CD4-positive, alpha-beta T cell treated with Interleukin-21 for 1 hour (primary cell): ENCODE results near the gene ITIH3.

Experiments
- DNase-seq: peaks from one replicate; pipeline ENCODE4 v3.0.0-alpha.2; 2020

Gene ITIH3

DNA sequence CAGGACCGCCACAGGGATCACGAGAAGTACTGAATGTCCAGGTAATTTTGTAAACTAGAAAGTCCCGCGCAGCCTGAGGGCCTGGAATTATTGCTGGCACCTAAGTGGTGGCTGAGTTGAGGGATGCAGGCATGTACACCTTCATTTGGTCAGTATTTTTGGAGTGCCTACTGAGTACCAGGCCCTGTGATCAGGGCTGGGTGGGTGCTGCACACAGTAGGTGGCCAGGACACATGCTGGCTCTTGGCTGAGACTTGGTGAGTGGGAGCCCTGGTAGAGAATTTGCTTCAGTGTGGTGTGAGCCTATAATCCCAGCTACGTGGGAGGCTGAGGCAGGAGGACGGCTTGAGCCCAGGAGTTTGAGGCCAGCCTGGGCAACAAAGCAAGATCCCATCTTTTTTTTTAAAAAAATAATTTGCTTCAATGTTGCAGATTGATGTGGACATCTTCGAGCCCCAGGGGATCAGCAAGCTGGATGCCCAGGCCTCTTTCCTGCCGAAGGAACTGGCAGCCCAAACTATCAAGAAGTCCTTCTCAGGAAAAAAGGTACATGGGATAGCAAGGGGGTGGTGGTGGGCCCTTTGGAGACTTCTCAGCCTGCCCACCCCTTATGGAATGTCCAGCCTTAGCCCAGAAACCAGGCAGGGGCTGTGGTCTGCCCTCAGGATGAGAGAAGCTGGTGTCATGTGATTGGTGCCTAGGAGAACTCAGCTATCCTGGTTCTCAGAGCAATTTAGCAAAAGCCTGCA, 14.6 kb upstream of the ITIH3 start:
- DNase-seq = no peak

DNA sequence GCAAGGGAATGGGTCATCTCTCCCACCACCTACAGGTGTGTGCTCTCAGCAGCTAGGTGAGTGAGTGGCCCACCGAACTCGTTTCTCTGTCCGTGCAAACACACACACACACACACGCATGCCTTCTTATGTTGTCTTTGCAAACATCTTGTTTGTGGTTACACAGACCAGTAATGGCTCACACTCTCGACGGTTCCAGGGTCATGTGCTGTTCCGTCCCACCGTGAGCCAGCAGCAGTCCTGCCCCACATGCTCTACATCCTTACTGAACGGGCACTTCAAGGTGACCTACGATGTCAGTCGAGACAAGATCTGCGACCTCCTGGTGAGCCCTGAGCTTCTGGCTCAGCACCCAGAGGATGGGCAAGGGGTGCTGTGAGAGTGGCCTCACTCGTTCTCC, 12.9 kb upstream of the ITIH3 start:
- DNase-seq = no peak

DNA sequence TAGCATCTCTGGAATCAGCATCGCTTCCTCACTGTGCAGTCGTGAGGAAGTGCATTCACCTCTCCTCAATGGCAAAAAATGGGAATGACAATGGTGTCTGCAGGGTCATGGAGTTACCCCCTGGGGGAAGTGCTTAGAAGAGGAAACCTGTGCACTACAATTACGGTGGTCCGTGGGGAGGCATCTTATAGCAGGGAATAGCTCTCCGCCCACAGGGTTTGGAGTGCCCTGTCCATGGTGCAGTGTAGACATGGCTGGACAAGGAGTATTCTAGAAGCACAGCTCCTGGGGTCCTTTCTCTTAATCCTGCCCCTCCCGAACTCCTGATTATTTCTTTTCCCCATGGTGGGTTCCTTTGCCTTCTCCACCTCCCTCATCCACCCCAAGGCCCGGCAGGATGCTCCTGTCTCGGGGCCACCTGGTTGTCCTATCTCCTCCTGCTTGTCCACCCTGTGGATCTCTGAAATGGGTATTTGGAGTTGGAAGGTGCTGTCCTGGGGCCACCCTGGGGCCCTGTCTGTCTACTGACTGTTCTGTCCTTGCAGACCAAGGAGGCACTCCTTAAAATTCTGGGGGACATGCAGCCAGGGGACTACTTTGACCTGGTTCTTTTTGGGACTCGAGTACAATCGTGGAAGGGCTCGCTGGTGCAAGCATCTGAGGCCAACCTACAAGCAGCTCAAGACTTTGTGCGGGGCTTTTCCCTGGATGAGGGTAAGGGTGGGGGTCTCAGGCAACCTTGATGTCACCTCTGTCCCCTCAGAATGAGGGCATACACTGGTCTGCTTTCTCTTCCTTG, 12.0 kb upstream of the ITIH3 start:
- DNase-seq = no peak

DNA sequence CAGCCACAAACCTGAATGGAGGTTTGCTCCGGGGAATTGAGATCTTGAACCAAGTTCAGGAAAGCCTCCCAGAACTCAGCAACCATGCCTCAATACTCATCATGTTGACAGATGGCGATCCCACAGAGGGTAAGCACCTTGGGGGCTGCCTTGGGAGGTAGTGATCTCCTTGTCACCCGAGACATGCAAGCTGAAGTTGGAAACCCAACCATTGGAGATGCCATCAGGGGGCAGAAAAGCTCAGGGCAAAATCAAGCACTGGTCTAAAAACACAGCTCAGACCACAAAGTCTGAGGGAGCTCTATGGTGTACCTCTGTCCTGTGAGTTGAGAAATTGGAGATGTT, 11.4 kb upstream of the ITIH3 start:
- no peak for DNase-seq

DNA sequence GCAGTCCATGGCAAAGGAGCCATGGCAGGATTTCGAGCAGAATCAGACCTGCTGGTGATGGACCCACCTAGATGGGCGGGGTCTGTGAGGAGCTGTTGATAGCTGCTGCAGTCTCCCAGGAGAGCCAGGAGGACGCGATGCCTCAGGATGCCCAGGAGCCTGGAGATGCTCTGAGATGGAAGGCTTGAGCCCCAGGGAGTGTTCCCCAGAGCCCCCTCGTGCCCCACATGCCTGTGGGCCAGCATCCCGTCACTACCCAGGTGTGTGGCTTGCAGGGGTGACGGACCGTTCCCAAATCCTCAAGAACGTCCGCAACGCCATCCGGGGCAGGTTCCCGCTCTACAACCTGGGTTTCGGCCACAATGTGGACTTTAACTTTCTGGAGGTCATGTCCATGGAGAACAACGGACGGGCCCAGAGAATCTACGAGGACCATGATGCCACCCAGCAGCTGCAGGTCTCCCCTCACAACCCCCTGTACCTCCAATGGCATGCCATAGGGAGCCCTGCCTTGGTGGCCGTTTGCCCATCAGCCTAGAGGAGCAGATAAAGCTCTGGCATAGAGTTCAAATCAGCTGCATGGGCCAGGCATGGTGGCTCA, 10.5 kb upstream of the ITIH3 start:
- no peak for DNase-seq

DNA sequence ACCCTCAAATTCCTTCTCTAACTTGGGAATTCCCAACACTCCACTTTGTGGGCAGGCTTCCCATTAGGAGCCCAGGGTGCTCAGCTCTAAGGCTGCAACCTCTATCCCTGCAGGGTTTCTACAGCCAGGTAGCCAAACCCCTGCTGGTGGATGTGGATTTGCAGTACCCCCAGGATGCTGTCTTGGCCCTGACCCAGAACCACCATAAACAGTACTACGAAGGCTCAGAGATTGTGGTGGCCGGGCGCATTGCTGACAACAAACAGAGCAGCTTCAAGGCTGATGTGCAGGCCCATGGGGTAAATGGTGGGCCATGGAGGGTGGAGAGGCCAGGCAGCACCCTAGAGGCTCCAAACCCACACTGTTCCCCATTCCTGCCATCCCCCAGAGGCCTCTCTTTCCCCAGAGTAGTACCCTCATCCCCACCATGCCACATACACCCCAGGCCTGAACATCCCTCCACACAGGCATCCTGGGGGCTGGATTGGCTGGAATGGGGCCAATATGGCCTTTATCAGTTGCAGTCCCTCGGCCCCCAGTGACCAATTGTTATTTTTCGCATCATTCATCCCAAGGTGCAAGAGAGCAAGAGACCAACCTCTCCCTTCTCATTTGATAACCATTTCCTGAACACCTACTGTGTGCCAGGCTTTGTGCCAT, 9.5 kb upstream of the ITIH3 start:
- DNase-seq = no peak

DNA sequence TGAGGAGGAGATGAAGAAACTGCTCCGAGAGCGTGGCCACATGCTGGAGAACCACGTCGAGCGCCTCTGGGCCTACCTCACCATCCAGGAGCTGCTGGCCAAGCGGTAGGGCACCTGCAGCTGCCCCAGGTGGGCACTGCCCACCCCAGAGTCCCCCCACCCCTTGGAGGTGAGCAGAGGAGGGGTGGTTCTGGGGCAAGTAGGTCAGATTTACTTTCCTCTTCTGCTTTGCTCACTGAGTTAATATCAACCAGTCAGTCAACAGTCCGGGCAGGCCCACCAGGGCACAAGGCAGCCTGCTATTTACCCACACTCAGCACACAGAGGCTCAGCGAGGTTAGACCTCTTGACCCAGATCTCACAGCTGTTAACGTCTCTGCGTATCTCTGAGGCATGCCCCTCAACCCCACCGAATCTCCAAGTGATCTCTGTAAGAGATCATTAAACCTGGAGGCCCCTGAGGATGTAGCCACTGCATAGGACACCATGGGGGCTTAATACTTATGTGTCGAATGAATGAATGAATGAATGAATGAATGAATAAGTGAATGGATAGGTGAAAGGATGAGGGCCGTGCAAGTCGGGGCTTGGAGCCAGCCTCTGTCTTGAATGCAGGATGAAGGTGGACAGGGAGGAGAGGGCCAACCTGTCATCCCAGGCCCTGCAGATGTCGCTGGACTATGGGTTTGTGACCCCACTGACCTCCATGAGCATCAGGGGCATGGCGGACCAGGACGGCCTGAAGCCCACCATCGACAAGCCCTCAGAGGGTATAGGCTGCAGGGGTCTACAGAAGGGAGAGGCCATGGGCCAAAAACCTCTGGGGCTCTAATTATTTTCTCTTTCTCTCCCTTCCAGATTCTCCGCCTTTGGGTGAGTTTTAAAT, 8.0 kb upstream of the ITIH3 start:
- no peak for DNase-seq

DNA sequence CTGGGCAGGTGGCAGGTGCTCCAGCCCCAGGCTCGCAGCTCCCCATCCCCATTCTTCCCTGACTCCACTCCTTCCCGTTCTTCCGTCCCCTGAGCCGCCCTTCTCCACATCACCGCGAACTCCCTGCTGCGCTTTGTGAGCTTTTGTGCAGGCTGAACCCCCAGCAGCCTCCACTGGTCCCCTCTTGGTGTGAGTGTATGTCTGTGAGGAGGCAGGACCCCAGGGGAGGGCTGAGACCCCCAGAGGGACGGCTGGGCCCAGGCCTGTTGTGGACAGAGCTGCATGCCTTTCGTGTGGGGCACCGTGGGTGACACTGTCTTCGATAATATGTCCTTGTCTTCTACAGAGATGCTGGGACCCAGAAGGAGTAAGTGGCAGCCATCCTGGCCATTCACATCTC, 7.3 kb upstream of the ITIH3 start:
- DNase-seq = no peak

DNA sequence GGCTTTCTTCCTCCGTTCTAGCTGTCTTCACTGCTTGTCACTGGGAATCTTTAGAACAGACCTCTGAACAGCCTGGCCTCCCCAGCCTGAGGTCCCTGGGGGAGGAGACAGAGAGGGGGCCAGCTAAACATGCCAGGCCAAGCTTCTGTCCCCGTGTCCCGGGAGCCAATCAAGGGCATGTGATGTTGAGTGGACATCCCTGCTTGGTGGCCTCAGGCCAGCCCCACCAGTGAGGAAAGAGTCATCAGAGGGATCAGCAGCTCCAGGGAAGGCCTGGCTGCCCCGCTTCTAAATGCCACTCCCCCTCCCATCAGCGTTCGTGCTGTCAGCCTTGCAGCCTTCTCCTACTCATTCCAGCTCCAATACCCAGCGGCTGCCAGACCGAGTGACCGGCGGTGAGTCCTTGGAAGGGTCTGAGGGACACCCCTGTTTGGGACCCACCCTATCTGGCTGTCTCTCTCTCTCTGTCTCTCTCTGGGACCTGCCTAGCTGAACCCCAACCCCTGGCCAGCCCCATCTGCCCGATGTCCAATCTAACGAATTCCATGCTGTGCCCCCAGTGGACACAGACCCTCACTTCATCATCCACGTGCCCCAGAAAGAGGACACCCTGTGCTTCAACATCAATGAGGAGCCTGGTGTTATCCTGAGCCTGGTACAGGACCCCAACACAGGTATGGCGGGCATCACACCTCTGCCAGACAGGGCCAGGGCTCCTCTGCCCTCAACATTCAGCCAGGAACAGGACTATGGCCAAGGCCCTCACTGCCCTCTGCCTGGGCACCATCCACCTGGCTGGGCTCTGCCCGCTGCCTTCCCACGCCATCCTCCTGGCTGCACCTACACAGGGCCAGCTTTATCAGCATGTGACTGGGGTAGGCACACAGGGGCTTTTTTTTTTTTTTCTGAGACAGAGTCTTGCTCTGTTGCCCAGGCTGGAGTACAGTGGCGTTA, 6.6 kb upstream of the ITIH3 start:
- DNase-seq = no peak

DNA sequence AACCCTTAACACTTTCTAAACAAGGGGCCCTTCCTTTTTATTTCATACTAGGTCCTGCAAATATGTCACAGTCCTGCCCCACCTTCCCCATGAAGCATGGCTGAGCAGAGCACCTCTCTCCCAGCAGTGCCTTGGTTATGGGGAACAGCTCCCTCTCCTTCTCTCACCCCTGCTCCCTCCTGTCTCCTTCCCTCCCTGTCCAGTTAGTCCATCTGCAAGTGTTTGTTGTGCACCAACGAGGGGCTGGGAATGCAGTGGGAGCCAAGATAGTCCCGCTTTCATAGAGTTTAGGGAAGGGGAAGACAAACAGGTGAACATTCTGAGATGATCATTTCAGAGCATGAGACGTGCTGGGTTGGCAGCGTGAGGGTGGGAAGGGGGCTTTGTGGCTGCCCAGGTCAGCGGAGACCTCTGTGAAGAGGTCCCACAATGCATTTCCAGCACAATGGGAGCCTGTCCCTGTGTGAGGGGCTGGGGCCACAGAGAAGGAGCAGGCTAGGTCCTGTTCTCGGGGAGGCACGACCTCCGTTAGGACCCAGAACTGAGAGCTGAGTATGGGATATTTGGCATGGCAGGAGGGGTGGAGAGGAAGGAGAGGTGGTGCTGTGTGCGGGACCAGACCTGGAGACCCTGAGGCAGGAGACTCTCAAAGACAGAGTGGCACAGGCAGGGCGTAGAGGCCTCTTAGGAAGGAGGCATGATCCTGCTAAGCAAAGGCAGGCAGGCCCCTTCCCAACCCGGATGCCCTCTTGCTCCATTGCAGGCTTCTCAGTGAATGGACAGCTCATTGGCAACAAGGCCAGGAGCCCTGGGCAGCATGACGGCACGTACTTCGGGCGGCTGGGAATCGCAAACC, 5.5 kb upstream of the ITIH3 start:
- DNase-seq = no peak

DNA sequence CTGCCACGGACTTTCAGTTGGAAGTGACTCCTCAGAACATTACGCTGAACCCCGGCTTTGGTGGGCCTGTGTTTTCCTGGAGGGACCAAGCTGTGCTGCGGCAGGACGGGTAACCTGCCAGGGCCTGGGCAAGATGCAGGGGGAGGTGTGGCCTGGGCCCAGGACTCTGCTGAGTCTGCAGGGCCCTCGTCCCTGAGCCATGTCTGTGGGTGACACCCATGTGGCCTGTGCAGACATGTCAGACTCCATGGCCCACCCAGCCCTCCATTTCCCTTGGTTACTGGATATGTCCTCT, 4.9 kb upstream of the ITIH3 start:
- DNase-seq = no peak

DNA sequence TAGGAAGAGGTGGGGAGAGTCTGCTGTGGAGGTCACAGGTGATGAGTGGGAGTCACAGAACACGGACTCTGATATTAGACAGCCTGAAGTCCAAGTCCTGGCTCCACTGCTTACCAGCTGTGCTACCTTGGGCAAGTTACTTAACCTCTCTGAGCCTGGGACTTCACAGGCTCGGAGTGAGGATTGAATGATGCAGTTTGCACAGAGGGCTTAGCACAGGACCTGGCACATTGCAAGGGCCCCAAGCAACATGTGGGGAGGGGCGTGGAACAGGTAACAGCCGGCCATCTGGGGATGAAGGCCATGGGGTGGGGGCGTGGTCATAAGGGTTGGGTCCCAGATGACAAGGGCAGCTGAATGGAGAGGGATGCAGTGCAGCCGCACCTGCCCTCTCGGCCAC, 4.3 kb upstream of the ITIH3 start:
- no peak for DNase-seq

DNA sequence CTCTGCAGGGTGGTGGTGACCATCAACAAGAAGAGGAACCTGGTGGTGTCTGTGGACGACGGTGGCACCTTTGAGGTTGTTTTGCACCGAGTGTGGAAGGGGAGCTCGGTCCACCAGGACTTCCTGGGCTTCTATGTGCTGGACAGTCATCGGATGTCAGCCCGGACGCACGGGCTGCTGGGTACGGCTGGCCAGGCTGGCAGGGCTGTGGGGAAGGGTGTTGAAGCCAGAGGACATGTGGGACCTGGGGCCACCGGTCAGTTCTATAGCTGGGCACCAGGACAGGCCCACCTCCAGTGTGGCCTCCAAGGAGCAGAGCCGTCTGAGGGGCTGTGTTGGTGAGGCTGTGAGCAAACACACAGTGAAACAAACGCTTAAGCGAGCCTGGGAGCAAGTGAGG, 3.9 kb upstream of the ITIH3 start:
- DNase-seq = no peak

DNA sequence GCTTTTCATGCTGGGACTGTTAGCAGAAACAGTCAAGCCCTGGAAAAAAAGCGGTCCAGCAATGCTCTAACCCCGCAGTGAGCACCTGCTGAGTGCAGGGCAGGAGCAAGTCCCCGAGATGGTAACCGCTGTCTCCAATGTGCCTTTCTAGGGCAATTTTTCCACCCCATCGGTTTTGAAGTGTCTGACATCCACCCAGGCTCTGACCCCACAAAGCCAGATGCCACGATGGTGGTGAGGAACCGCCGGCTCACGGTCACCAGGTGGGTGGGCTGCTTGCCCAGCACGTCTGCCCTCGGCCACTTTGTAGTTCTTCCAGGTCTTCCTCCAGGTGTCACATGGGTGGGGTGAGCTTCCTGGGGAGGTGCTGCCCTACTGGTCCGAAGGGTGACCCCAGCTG, 3.2 kb upstream of the ITIH3 start:
- DNase-seq = no peak

DNA sequence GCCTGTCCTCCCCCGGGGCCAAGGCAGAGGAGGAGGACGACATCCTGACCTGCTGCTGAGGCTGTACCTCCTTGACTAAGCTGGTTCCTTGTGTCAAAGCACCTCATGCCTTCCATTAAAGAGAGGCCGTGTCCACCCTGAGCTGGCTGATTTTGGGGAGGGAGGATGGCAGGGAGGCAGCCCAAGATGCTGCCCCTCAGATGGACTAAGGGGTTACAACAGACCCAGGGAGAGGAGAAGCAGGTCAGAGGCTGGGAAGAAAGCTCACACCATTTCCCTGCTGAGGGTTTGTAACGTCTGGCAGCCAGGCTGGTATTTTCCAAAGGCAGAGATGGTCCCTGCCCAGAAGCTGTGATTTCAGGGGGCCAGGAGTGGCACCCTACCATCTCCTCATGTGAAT, 2.7 kb upstream of the ITIH3 start:
- DNase-seq = no peak

DNA sequence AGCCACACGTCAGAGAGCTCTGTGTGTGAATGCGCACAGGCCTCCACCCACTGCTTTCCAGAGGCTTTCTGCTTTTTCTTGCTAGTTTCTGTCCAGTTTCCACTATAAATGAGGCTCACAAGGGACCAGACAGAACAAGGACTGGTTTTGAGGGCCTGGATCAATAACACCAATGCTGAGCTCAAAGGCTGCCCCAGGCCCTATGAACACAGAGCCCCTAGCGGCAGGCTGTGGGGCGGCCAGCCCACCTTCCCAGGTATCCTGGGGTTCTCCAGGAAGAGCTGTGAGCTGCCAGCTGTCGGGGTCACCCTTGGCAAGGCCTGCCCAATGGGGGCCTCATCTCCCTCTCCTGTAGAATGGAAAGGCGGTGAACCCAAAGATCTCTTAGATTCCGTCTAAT, 2.2 kb upstream of the ITIH3 start:
- no peak for DNase-seq

DNA sequence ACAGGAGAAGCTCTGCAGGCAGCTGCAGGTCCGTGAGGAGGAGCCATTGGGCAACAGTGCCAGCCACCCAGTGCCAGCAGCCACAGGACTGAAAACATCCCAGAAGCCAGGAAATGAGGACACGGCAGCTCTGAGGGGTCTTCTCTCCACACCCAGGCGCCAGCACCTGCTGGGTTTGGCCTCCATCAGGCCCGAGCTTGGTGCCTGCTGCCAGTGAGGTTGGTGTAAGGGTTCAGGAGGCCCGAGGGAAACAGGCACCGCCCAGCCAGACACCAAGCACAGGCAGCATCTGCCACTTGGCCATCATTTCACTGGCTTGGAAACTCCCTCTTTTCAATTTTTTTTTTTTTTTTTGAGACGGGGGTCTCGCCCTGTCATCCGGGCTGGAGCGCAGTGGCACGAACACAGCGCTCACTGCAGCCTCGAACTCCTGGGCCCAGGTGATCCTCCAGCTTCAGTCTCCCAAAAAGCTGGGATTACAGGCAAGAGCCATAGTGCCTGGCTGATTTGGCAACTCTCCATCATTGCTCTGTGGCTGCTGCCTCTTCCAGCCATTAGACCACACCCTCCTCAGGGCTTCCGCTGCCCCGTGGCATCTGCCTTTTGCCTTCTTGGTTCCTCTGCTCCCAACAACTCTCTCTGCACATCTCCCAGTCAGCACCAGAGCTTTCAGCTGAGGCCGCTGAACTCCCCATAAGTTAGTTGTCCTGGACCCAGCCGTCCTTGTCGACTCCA, 1.5 kb upstream of the ITIH3 start:
- no peak for DNase-seq

DNA sequence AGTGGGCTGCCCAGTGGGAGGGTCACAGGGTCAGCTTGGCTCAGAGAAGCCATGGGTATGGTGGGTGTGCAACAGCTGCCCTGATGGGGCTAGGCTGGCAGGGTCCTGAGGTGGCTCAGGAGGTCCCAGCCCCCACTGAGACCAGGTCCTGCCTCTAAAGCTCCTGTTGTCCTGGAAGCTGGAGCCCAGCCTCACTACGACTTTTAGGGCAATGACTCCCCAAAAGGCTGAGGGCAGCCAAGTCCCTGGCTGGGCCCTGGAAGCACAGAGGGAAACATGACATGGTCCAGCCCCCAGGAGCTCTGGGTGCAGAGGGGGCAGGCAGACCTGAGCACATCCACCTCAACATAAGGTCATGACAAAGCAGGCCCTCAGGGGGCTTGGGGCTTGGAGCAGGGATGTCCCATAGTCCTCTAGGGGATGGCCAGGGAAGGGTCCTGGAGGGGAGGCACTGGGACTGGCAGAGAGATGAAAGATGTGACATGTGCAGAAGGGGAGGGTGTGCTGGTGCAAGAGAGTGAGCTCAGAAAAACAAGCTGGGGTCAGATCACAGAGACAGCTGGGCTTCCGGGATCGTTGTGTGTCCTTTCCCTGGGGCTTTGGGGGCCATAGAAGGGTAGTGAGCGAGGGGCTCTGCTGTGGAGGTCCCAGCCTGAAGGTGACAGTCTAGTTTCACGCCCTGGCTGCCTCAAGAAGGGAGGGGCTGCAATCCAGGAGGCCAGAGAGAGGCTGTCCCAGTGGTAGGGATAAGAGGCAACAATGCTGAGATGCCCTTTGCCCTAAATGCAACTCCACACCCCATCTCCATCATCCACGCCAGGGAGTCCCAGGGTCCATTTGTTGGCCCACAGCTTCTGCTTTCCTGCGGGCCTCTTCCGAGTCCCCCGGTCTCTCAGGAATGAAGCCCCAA, 639 bp upstream of the ITIH3 start:
- DNase-seq = no peak
